ENCODE measurements around the gene C6orf163. TPM values are rescaled to one million over a fixed set of nuclear protein-coding genes. Genes with fewer than 3 reads are reported as not detected.
"Not testable (repeated sequence)": the region's sequence is repeated elsewhere in the genome, so short reads cannot be mapped to it uniquely, and the experiment has no call there.

C6orf163 gene
- total RNA-seq, 1 donor from 2014 or later, result 3.8 TPM

GRCh38 chr6:87319271-87319987, 25.2 kb upstream of the C6orf163 start:
- DNase-seq (ENCODE audit: extremely low spot score, unreplicated experiment), result no peak
- peaks cover 19% of the 10 kb centered on the region for H3K27me3 Mint-ChIP-seq (ENCODE audit: unreplicated experiment)
- H3K4me3 Mint-ChIP-seq (ENCODE audit: unreplicated experiment), result no peak overlapping the region
- peaks cover 4% of the 10 kb centered on the region for H3K4me1 Mint-ChIP-seq (ENCODE audit: unreplicated experiment)
- TF ChIP-seq CTCF (IDR thresholded peaks at IDR 0.05), result no peak
- no peak overlapping the region for H3K27ac Mint-ChIP-seq (ENCODE audit: unreplicated experiment)
- H3K36me3 Mint-ChIP-seq (ENCODE audit: unreplicated experiment), result no peaks in the 10 kb centered on the region
- no peaks in the 10 kb centered on the region for H3K9me3 Mint-ChIP-seq (ENCODE audit: unreplicated experiment)

GRCh38 chr6:87322304-87323212, 22.1 kb upstream of the C6orf163 start, which contains the start of gene SMIM8:
Gene SMIM8, plus strand, starts transcription at chr6:87322588. Its CDS starts 14,444 bp downstream, at chr6:87337032.
- Mint-ChIP-seq H3K9me3 (ENCODE audit: unreplicated experiment) (no peaks in the 10 kb centered on the region), H3K4me1 (ENCODE audit: unreplicated experiment) (peaks cover 4% of the 10 kb centered on the region), H3K36me3 (ENCODE audit: unreplicated experiment) (peaks cover 3% of the 10 kb centered on the region), H3K27ac (ENCODE audit: unreplicated experiment) (peak within 1 kb of the TSS; percentile 86), H3K4me3 (ENCODE audit: unreplicated experiment) (peak within 1 kb of the TSS; percentile 98), H3K27me3 (ENCODE audit: unreplicated experiment) (peaks cover 8% of the 10 kb centered on the region)
- peak; percentile 94 for DNase-seq (ENCODE audit: extremely low spot score, unreplicated experiment)
- peak; percentile 99 for TF ChIP-seq CTCF (IDR thresholded peaks at IDR 0.05)

- not testable (repeated sequence) for H3K4me1 Mint-ChIP-seq (ENCODE audit: unreplicated experiment); DNase-seq (ENCODE audit: extremely low spot score, unreplicated experiment); H3K27me3 Mint-ChIP-seq (ENCODE audit: unreplicated experiment); H3K36me3 Mint-ChIP-seq (ENCODE audit: unreplicated experiment); H3K27ac Mint-ChIP-seq (ENCODE audit: unreplicated experiment); H3K9me3 Mint-ChIP-seq (ENCODE audit: unreplicated experiment)
- peak overlapping the region; percentile 44 for H3K4me3 Mint-ChIP-seq (ENCODE audit: unreplicated experiment)
These were observed 20.7 kb upstream of the C6orf163 start for GRCh38 chr6:87323880-87324279.

GRCh38 chr6:87330961-87331360, 13.7 kb upstream of the C6orf163 start:
- Mint-ChIP-seq H3K4me1 (ENCODE audit: unreplicated experiment) (peaks cover 4% of the 10 kb centered on the region), H3K9me3 (ENCODE audit: unreplicated experiment) (no peaks in the 10 kb centered on the region), H3K27ac (ENCODE audit: unreplicated experiment) (no peak overlapping the region), H3K36me3 (ENCODE audit: unreplicated experiment) (peaks cover 3% of the 10 kb centered on the region), H3K27me3 (ENCODE audit: unreplicated experiment) (no peaks in the 10 kb centered on the region), H3K4me3 (ENCODE audit: unreplicated experiment) (no peak overlapping the region)
- DNase-seq (ENCODE audit: extremely low spot score, unreplicated experiment), result no peak
- TF ChIP-seq CTCF (IDR thresholded peaks at IDR 0.05), result no peak

GRCh38 chr6:87333033-87333432, 11.6 kb upstream of the C6orf163 start:
- H3K36me3 Mint-ChIP-seq (ENCODE audit: unreplicated experiment), result no peaks in the 10 kb centered on the region
- H3K4me3 Mint-ChIP-seq (ENCODE audit: unreplicated experiment), result no peak overlapping the region
- no peak for DNase-seq (ENCODE audit: extremely low spot score, unreplicated experiment)
- H3K9me3 Mint-ChIP-seq (ENCODE audit: unreplicated experiment), result no peaks in the 10 kb centered on the region
- no peaks in the 10 kb centered on the region for H3K27me3 Mint-ChIP-seq (ENCODE audit: unreplicated experiment)
- TF ChIP-seq CTCF (IDR thresholded peaks at IDR 0.05), result no peak
- H3K27ac Mint-ChIP-seq (ENCODE audit: unreplicated experiment), result no peak overlapping the region
- peaks cover 4% of the 10 kb centered on the region for H3K4me1 Mint-ChIP-seq (ENCODE audit: unreplicated experiment)

All from osteocyte (in vitro differentiated cells).